ENCODE measurements around the gene FAM20B.
"Not testable (repeated sequence)": the region's sequence is repeated elsewhere in the genome, so short reads cannot be mapped to it uniquely, and the experiment has no call there.

FAM20B gene

GRCh38 chr1:179025125-179025974 lies at the start of gene FAM20B:
Gene FAM20B (plus strand): TSS chr1:179025894. CDS start chr1:179043848, 17,954 bp downstream.
- no peak for FAIRE-seq

GRCh38 chr1:178976541-178976940 lies 49.2 kb upstream of the FAM20B start:
- FAIRE-seq, result no peak

GRCh38 chr1:178986204-178986603 lies 39.5 kb upstream of the FAM20B start:
- no peak for FAIRE-seq

GRCh38 chr1:178988198-178988597 lies 37.5 kb upstream of the FAM20B start:
- not testable (repeated sequence) for FAIRE-seq

- no peak for FAIRE-seq
These were observed 32.1 kb upstream of the FAM20B start for GRCh38 chr1:178993559-178993958.

- no peak for FAIRE-seq
These were observed 28.3 kb upstream of the FAM20B start for GRCh38 chr1:178997428-178997827.

GRCh38 chr1:178998295-178998694 lies 27.4 kb upstream of the FAM20B start:
- FAIRE-seq, result no peak

GRCh38 chr1:178999061-178999460 lies 26.6 kb upstream of the FAM20B start:
- no peak for FAIRE-seq

- no peak for FAIRE-seq
These were observed 24.2 kb upstream of the FAM20B start for GRCh38 chr1:179001451-179001850.

GRCh38 chr1:179002064-179002463 lies 23.6 kb upstream of the FAM20B start:
- FAIRE-seq, result not testable (repeated sequence)

GRCh38 chr1:179002552-179003345 lies 22.9 kb upstream of the FAM20B start:
- no peak for FAIRE-seq

GRCh38 chr1:179003512-179004066 lies 22.1 kb upstream of the FAM20B start:
- no peak for FAIRE-seq

GRCh38 chr1:179007233-179007632 lies 18.5 kb upstream of the FAM20B start:
- FAIRE-seq, result no peak

- no peak for FAIRE-seq
These were observed 15.0 kb upstream of the FAM20B start for GRCh38 chr1:179010671-179011070.

- no peak for FAIRE-seq
These were observed 13.7 kb upstream of the FAM20B start for GRCh38 chr1:179012038-179012437.

GRCh38 chr1:179014123-179014522 lies 11.6 kb upstream of the FAM20B start:
- FAIRE-seq, result no peak

- FAIRE-seq, result no peak
These were observed 10.3 kb upstream of the FAM20B start for GRCh38 chr1:179015396-179015795.

- no peak for FAIRE-seq
These were observed 8.8 kb upstream of the FAM20B start for GRCh38 chr1:179016706-179017382.

- no peak for FAIRE-seq
These were observed 8.0 kb upstream of the FAM20B start for GRCh38 chr1:179017383-179018326.

GRCh38 chr1:179021873-179022272 lies 3.8 kb upstream of the FAM20B start:
- FAIRE-seq, result no peak

- FAIRE-seq, result no peak
These were observed 1.6 kb upstream of the FAM20B start for GRCh38 chr1:179023946-179024650.
